Activated naive CD4-positive, alpha-beta T cell (primary cell): ENCODE data around the gene RARG.
"Not testable (repeated sequence)": the region's sequence is repeated elsewhere in the genome, so short reads cannot be mapped to it uniquely, and the experiment has no call there.

Source experiments
- DNase-seq, 4 experiments: peaks; one replicate each; lab custom pipeline; 2025; lab: John Stamatoyannopoulos, UW

RARG gene

GRCh38 chr12:53208877-53209463, 23.0 kb downstream of the RARG start:
- no peak for DNase-seq

- DNase-seq: no peak
These were observed 23.6 kb downstream of the RARG start for GRCh38 chr12:53208435-53208834.

- peak in 2 of 4 experiments; percentile 30 to 52 for DNase-seq
These were observed 25.0 kb downstream of the RARG start, which contains the start of gene ITGB7 for GRCh38 chr12:53207042-53207441. Gene ITGB7 (minus strand): TSS chr12:53207251. CDS start chr12:53200443, 6,808 bp downstream.

GRCh38 chr12:53205747-53206419, 26.1 kb downstream of the RARG start:
- peak in 1 of 4 experiments; percentile 22 for DNase-seq

- no peak for DNase-seq
These were observed 27.7 kb downstream of the RARG start for GRCh38 chr12:53204351-53204750.

GRCh38 chr12:53202316-53202715, 29.7 kb downstream of the RARG start:
- DNase-seq: not testable (repeated sequence)

GRCh38 chr12:53201639-53202038, 30.4 kb downstream of the RARG start:
- DNase-seq: no peak

- no peak for DNase-seq
These were observed 30.9 kb downstream of the RARG start for GRCh38 chr12:53201177-53201541.

- no peak for DNase-seq
These were observed 31.4 kb downstream of the RARG start for GRCh38 chr12:53200458-53201176.

GRCh38 chr12:53200107-53200457, 31.9 kb downstream of the RARG start:
- no peak for DNase-seq

- DNase-seq: no peak
These were observed 32.3 kb downstream of the RARG start for GRCh38 chr12:53199700-53200099.

- DNase-seq: peak in 1 of 4 experiments; percentile 25
These were observed 33.4 kb downstream of the RARG start for GRCh38 chr12:53198486-53199110.

- DNase-seq: no peak
These were observed 34.9 kb downstream of the RARG start for GRCh38 chr12:53197011-53197640.

- DNase-seq: no peak
These were observed 35.5 kb downstream of the RARG start for GRCh38 chr12:53196486-53196885.

- DNase-seq: no peak
These were observed 36.2 kb downstream of the RARG start for GRCh38 chr12:53195516-53196420.

- DNase-seq: no peak
These were observed 37.0 kb downstream of the RARG start for GRCh38 chr12:53194973-53195372.

GRCh38 chr12:53193985-53194716, 37.9 kb downstream of the RARG start:
- no peak for DNase-seq

GRCh38 chr12:53193040-53193439, 39.0 kb downstream of the RARG start:
- DNase-seq: no peak

- no peak for DNase-seq
These were observed 39.4 kb downstream of the RARG start for GRCh38 chr12:53192531-53193021.

GRCh38 chr12:53191885-53192530, 40.0 kb downstream of the RARG start:
- DNase-seq: no peak
